ENCODE results near the gene PDXK. TPM values are rescaled to one million over a fixed set of nuclear protein-coding genes. Genes with fewer than 3 reads are reported as not detected.
"Not testable (repeated sequence)": the region's sequence is repeated elsewhere in the genome, so short reads cannot be mapped to it uniquely, and the experiment has no call there.

Gene PDXK
- total RNA-seq, 1 experiment from 2014 or later = 78.8 TPM

GRCh38 chr21:43690346-43690745 is 28.6 kb upstream of the PDXK start:
- H3K27ac ChIP-seq = no peak overlapping the region
- H3K36me3 ChIP-seq = peaks cover 97% of the 10 kb centered on the region
- no peaks in the 10 kb centered on the region for H3K9me3 ChIP-seq (replicated peaks)
- H3K27me3 ChIP-seq (replicated peaks) = no peaks in the 10 kb centered on the region
- H3K4me1 ChIP-seq (replicated peaks) = no peaks in the 10 kb centered on the region
- no peak for DNase-seq (ENCODE audit: low read depth in 1 of 2, low spot score in 2 of 2)
- H3K4me3 ChIP-seq = no peak overlapping the region

DNA sequence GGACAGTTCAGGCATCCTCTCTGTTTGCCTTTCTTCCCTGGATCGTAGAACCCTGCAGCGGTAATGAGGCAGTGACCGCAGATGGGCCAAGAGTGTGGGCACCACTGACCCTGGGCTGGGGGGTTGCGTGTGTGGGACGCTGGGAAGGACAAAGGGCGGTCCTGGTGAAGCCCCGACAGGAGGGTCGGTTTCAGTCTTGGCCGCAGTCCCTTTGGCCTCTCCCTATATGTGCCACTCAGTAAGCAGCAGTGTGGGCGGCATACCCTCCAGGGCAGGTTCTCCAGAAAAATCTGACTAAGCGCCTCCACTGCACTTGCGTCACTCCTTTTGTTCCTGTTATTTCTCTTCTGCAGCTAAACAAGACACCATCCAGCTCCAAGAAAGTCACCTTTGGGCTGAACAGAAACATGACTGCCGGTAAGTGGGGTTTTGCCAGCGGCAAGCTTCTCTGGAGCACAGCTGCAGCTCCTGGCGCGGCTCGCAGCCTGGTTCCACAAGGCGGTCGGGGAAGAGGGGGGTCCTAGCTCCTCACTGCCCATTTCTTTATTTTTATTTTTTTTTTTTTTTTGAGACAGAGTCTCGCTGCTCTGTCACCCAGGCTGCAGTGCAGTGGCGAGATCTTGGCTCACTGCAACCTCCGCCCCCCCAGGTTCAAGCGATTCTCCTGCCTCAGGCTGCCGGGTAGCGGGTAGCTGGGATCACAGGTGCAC is 27.7 kb upstream of the PDXK start:
- Histone ChIP-seq H3K4me3 (no peak overlapping the region), H3K9me3 (replicated peaks) (no peaks in the 10 kb centered on the region), H3K27ac (no peak overlapping the region), H3K36me3 (peaks cover 97% of the 10 kb centered on the region), H3K27me3 (replicated peaks) (no peaks in the 10 kb centered on the region), H3K4me1 (replicated peaks) (no peaks in the 10 kb centered on the region)
- DNase-seq (ENCODE audit: low read depth in 1 of 2, low spot score in 2 of 2) = no peak

GRCh38 chr21:43691801-43692200 is 27.1 kb upstream of the PDXK start:
- Histone ChIP-seq H3K27me3 (replicated peaks) (no peaks in the 10 kb centered on the region), H3K4me3 (no peak overlapping the region), H3K36me3 (peaks cover 95% of the 10 kb centered on the region), H3K9me3 (replicated peaks) (no peaks in the 10 kb centered on the region), H3K4me1 (replicated peaks) (no peaks in the 10 kb centered on the region), H3K27ac (no peak overlapping the region)
- no peak for DNase-seq (ENCODE audit: low read depth in 1 of 2, low spot score in 2 of 2)

GRCh38 chr21:43692949-43693348 is 26.0 kb upstream of the PDXK start:
- no peaks in the 10 kb centered on the region for H3K27me3 ChIP-seq (replicated peaks)
- 0 out of 2 replicates have a peak, but pooled peaks cover 2% of the 10 kb centered on the region for H3K9me3 ChIP-seq (replicated peaks)
- no peak overlapping the region for H3K4me3 ChIP-seq
- H3K4me1 ChIP-seq (replicated peaks) = peaks cover 10% of the 10 kb centered on the region
- DNase-seq (ENCODE audit: low read depth in 1 of 2, low spot score in 2 of 2) = no peak
- H3K27ac ChIP-seq = no peak overlapping the region
- peaks cover 88% of the 10 kb centered on the region for H3K36me3 ChIP-seq

GRCh38 chr21:43693981-43694380 is 24.9 kb upstream of the PDXK start:
- H3K27me3 ChIP-seq (replicated peaks) = no peaks in the 10 kb centered on the region
- H3K9me3 ChIP-seq (replicated peaks) = 0 out of 2 replicates have a peak, but pooled peaks cover 2% of the 10 kb centered on the region
- peaks cover 77% of the 10 kb centered on the region for H3K36me3 ChIP-seq
- no peak for DNase-seq (ENCODE audit: low read depth in 1 of 2, low spot score in 2 of 2)
- H3K4me3 ChIP-seq = no peak overlapping the region
- H3K27ac ChIP-seq = no peak overlapping the region
- peaks cover 18% of the 10 kb centered on the region for H3K4me1 ChIP-seq (replicated peaks)

GRCh38 chr21:43694437-43695079 is 24.4 kb upstream of the PDXK start:
- Histone ChIP-seq H3K27me3 (replicated peaks) (no peaks in the 10 kb centered on the region), H3K4me3 (no peak overlapping the region), H3K27ac (no peak overlapping the region), H3K4me1 (replicated peaks) (peaks cover 24% of the 10 kb centered on the region), H3K9me3 (replicated peaks) (0 out of 2 replicates have a peak, but pooled peaks cover 2% of the 10 kb centered on the region), H3K36me3 (peaks cover 72% of the 10 kb centered on the region)
- no peak for DNase-seq (ENCODE audit: low read depth in 1 of 2, low spot score in 2 of 2)

DNA sequence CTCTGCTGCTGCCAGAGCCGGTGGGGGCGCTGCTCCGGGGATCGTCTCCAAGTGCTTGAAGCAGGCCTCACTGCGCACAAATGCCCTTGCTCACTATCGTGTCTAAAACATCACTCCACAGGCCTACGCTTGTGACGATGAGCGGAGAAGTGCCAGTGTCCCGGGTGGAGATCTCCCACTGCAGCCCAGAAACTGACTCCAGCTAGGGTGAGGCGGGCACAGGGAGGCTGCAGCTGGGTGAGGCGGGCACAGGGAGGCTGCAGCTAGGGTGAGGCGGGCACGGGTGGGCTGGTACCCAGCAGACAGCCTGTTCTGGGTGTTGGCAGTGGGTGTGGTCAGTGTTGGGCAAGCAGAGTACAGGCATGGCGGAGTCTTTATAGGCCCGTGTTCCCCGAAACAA is 22.7 kb upstream of the PDXK start:
- H3K9me3 ChIP-seq (replicated peaks) = 0 out of 2 replicates have a peak, but pooled peaks cover 2% of the 10 kb centered on the region
- H3K36me3 ChIP-seq = peaks cover 55% of the 10 kb centered on the region
- peaks cover 29% of the 10 kb centered on the region for H3K4me1 ChIP-seq (replicated peaks)
- H3K27ac ChIP-seq = no peak overlapping the region
- DNase-seq (ENCODE audit: low read depth in 1 of 2, low spot score in 2 of 2) = no peak
- H3K4me3 ChIP-seq = no peak overlapping the region
- H3K27me3 ChIP-seq (replicated peaks) = no peaks in the 10 kb centered on the region

GRCh38 chr21:43697758-43698643 is 20.9 kb upstream of the PDXK start:
- no peaks in the 10 kb centered on the region for H3K27me3 ChIP-seq (replicated peaks)

DNA sequence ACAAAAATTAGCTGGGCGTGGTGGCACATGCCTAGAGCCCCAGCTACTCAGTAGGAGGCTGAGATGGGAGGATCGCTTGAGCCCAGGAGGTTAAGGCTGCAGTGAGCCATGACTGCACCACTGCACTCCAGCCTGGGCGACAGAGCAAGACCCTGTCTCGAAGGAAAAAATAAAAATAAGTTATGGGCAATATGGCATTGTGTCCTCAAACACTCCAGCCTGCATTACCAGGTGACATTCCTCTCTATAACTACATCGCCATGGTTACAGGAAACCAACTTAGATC is 19.5 kb upstream of the PDXK start:
- not testable (repeated sequence) for DNase-seq (ENCODE audit: low read depth in 1 of 2, low spot score in 2 of 2); H3K4me3 ChIP-seq; H3K27me3 ChIP-seq (replicated peaks); H3K9me3 ChIP-seq (replicated peaks); H3K27ac ChIP-seq
- H3K4me1 ChIP-seq (replicated peaks) = peaks cover 29% of the 10 kb centered on the region
- H3K36me3 ChIP-seq = peaks cover 26% of the 10 kb centered on the region

More at GRCh38 chr21:43697758-43698643, 20.9 kb upstream of the PDXK start:
- Histone ChIP-seq H3K4me3 (no peak overlapping the region), H3K4me1 (replicated peaks) (peaks cover 29% of the 10 kb centered on the region), H3K36me3 (peaks cover 39% of the 10 kb centered on the region), H3K9me3 (replicated peaks) (0 out of 2 replicates have a peak, but pooled peaks cover 2% of the 10 kb centered on the region), H3K27ac (peak overlapping the region; percentile 73)
- DNase-seq (ENCODE audit: low read depth in 1 of 2, low spot score in 2 of 2) = peak; percentile 84 to 89

GRCh38 chr21:43699933-43700599 is 18.9 kb upstream of the PDXK start:
- Histone ChIP-seq H3K36me3 (peaks cover 20% of the 10 kb centered on the region), H3K27me3 (replicated peaks) (no peaks in the 10 kb centered on the region), H3K4me1 (replicated peaks) (peaks cover 29% of the 10 kb centered on the region), H3K4me3 (no peak overlapping the region), H3K9me3 (replicated peaks) (0 out of 2 replicates have a peak, but pooled peaks cover 2% of the 10 kb centered on the region), H3K27ac (no peak overlapping the region)
- no peak for DNase-seq (ENCODE audit: low read depth in 1 of 2, low spot score in 2 of 2)

DNA sequence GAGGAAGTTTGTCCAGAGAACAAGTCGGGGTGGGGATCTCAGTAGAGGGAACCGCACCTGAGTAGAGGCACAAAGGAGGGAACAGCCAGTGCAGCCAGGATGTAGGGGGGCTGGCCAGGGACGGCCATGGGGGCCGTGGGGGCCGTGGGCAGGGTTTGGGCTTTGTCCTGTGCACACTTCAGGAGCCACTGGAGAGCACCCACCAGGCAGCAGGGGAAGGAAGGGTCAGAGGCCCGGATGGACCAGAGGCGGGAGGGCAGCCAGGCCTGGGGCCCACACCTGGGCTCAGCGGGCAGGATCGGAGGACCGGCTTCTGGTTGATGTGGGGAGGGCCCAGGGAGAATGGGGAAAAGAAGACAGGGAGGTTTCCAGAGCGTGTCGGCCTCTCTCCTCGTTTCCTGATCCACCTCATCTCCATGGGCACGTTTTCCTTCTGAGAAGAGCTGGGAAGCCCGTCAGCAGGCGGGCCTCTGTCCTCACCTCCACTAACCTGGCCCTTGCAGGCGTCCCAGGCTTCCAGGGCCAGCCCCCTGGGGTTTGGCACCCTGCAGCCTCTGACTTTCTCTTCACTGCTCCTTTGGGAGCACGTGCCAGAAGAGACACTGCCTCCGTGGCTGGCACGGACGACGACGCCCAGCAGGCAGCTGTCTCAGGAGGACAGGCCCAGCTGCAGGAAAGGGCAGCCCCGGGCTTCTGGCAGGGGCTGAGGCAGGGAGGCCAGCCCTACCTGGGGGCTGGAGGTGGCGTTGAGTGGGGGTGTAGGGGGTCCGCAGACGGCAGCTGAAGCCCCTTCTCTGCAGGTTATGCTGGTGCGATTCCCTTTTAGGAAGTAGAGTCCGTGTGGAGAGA is 16.8 kb upstream of the PDXK start:
- Histone ChIP-seq H3K4me1 (replicated peaks) (peaks cover 27% of the 10 kb centered on the region), H3K27ac (no peak overlapping the region), H3K36me3 (peaks cover 3% of the 10 kb centered on the region; the same call in 1 of the 2 replicates), H3K4me3 (no peak overlapping the region), H3K27me3 (replicated peaks) (no peaks in the 10 kb centered on the region), H3K9me3 (replicated peaks) (no peaks in the 10 kb centered on the region)
- DNase-seq (ENCODE audit: low read depth in 1 of 2, low spot score in 2 of 2) = no peak

GRCh38 chr21:43702785-43703034 is 16.2 kb upstream of the PDXK start:
- no peak for DNase-seq (ENCODE audit: low read depth in 1 of 2, low spot score in 2 of 2)
- H3K27me3 ChIP-seq (replicated peaks) = no peaks in the 10 kb centered on the region
- H3K27ac ChIP-seq = no peak overlapping the region
- no peak overlapping the region for H3K4me3 ChIP-seq
- no peaks in the 10 kb centered on the region for H3K9me3 ChIP-seq (replicated peaks)
- H3K4me1 ChIP-seq (replicated peaks) = peaks cover 21% of the 10 kb centered on the region
- no peaks in the 10 kb centered on the region for H3K36me3 ChIP-seq
